ENCODE measurements around the gene TRIM23.
"Not testable (repeated sequence)": the region's sequence is repeated elsewhere in the genome, so short reads cannot be mapped to it uniquely, and the experiment has no call there.

The TRIM23 gene

GRCh38 chr5:65624025-65624570 lies at the start of gene TRIM23:
TSS of gene TRIM23 (minus strand) at chr5:65624333. CDS start at chr5:65624274, 59 bp downstream.
- DNase-seq (ENCODE audit: low read depth) = peak; percentile 90

- DNase-seq (ENCODE audit: low read depth) = peak; percentile 82
Measured at GRCh38 chr5:65672796-65673195, 48.7 kb upstream of the TRIM23 start.

GRCh38 chr5:65668696-65669095 lies 44.6 kb upstream of the TRIM23 start:
- no peak for DNase-seq (ENCODE audit: low read depth)

- peak; percentile 25 for DNase-seq (ENCODE audit: low read depth)
Measured at GRCh38 chr5:65663804-65664521, 39.8 kb upstream of the TRIM23 start.

- no peak for DNase-seq (ENCODE audit: low read depth)
Measured at GRCh38 chr5:65654713-65655112, 30.6 kb upstream of the TRIM23 start.

- no peak for DNase-seq (ENCODE audit: low read depth)
Measured at GRCh38 chr5:65651144-65651543, 27.0 kb upstream of the TRIM23 start.

GRCh38 chr5:65647941-65648340 lies 23.8 kb upstream of the TRIM23 start:
- DNase-seq (ENCODE audit: low read depth) = no peak

- DNase-seq (ENCODE audit: low read depth) = no peak
Measured at GRCh38 chr5:65646938-65647337, 22.8 kb upstream of the TRIM23 start.

GRCh38 chr5:65640240-65640639 lies 16.1 kb upstream of the TRIM23 start:
- no peak for DNase-seq (ENCODE audit: low read depth)

- DNase-seq (ENCODE audit: low read depth) = no peak
Measured at GRCh38 chr5:65630981-65631380, 6.8 kb upstream of the TRIM23 start.

- DNase-seq (ENCODE audit: low read depth) = no peak
Measured at GRCh38 chr5:65625743-65626142, 1.6 kb upstream of the TRIM23 start.

- DNase-seq (ENCODE audit: low read depth) = peak; percentile 88
Measured at GRCh38 chr5:65624571-65625555, 730 bp upstream of the TRIM23 start, which contains the start of the genes SHLD3 and TRAPPC13. TSS of gene SHLD3 (plus strand) at chr5:65625027. CDS start at chr5:65629588, 4,561 bp downstream. TSS of gene TRAPPC13 (plus strand) at chr5:65625027. CDS start at chr5:65625061, 34 bp downstream.

- peak; percentile 2 for DNase-seq (ENCODE audit: low read depth)
Measured at GRCh38 chr5:65623482-65623881, 651 bp downstream of the TRIM23 start.

GRCh38 chr5:65621961-65622360 lies 2.2 kb downstream of the TRIM23 start:
- not testable (repeated sequence) for DNase-seq (ENCODE audit: low read depth)

GRCh38 chr5:65620021-65620420 lies 4.1 kb downstream of the TRIM23 start:
- DNase-seq (ENCODE audit: low read depth) = peak; percentile 12

- no peak for DNase-seq (ENCODE audit: low read depth)
Measured at GRCh38 chr5:65612298-65612907, 11.7 kb downstream of the TRIM23 start.

GRCh38 chr5:65611524-65611923 lies 12.6 kb downstream of the TRIM23 start:
- DNase-seq (ENCODE audit: low read depth) = peak; percentile 48

GRCh38 chr5:65601761-65602160 lies 22.4 kb downstream of the TRIM23 start:
- not testable (repeated sequence) for DNase-seq (ENCODE audit: low read depth)

GRCh38 chr5:65588694-65589093 lies 35.4 kb downstream of the TRIM23 start:
- no peak for DNase-seq (ENCODE audit: low read depth)

- DNase-seq (ENCODE audit: low read depth) = no peak
Measured at GRCh38 chr5:65577141-65577540, 47.0 kb downstream of the TRIM23 start.

GRCh38 chr5:65570598-65571226 lies 53.4 kb downstream of the TRIM23 start:
- no peak for DNase-seq (ENCODE audit: low read depth)
